Endodermal cell (in vitro differentiated cells): ENCODE measurements around the gene CCDC54. TPM values are rescaled to one million over a fixed set of nuclear protein-coding genes. Genes with fewer than 3 reads are reported as not detected.
A peak's percentile ranks its signal among the peaks of the same experiment; 100 is the strongest.

ENCODE experiments used
- DNase-seq: peaks from one replicate; pipeline ENCODE4 v3.0.0-alpha.2; 2017
- H3K27ac ChIP-seq: 2 replicates; pipeline ENCODE4 v1.5.1; 2013; ENCODE audit warnings: mild to moderate bottlenecking, low read depth, low read length, moderate library complexity
- H3K27me3 ChIP-seq: 2 replicates; pipeline ENCODE4 v1.6.1; 2013; ENCODE audit warnings: mild to moderate bottlenecking, low read length, moderate library complexity; ENCODE audit not compliant: insufficient read depth, control insufficient read depth, poor library complexity, severe bottlenecking
- H3K36me3 ChIP-seq: 2 replicates; pipeline ENCODE4 v1.7.0; 2013; ENCODE audit warnings: mild to moderate bottlenecking, low read length, moderate library complexity; ENCODE audit not compliant: control insufficient read depth, insufficient read depth
- H3K4me1 ChIP-seq: one replicate; pipeline ENCODE4 v1.7.0; 2013; ENCODE audit warnings: low read length; ENCODE audit not compliant: control insufficient read depth, insufficient read depth
- H3K4me3 ChIP-seq: 2 replicates; pipeline ENCODE4 v1.5.1; 2013; ENCODE audit warnings: mild to moderate bottlenecking, low read length, moderate library complexity
- H3K9ac ChIP-seq: 2 replicates; pipeline ENCODE4 v1.6.1; 2013; ENCODE audit warnings: mild to moderate bottlenecking, low read length, moderate library complexity; ENCODE audit not compliant: poor library complexity, severe bottlenecking; ENCODE audit errors: extremely low read depth
- H3K9me3 ChIP-seq: 2 replicates; pipeline ENCODE4 v1.6.1; 2013; ENCODE audit warnings: mild to moderate bottlenecking, low read length, moderate library complexity; ENCODE audit not compliant: control insufficient read depth
- H3K27ac Mint-ChIP-seq: 2 replicates; pipeline ENCODE4 v1.8.0; 2020; ENCODE audit warnings: mixed read lengths
- H3K27me3 Mint-ChIP-seq: 2 replicates; pipeline ENCODE4 v1.8.0; 2021; ENCODE audit warnings: mild to moderate bottlenecking, mixed read lengths; ENCODE audit not compliant: insufficient read depth
- H3K36me3 Mint-ChIP-seq: 2 replicates; pipeline ENCODE4 v1.8.0; 2020; ENCODE audit warnings: low read depth, mixed read lengths
- H3K4me1 Mint-ChIP-seq: 2 replicates; pipeline ENCODE4 v1.8.0; 2020; ENCODE audit warnings: mixed read lengths
- H3K4me3 Mint-ChIP-seq: 2 replicates; pipeline ENCODE4 v1.8.0; 2020; ENCODE audit warnings: mild to moderate bottlenecking, moderate library complexity, mixed read lengths
- H3K9me3 Mint-ChIP-seq: 2 replicates; pipeline ENCODE4 v1.8.0; 2020; ENCODE audit warnings: mild to moderate bottlenecking, mixed read lengths
- WGBS, 2 experiments: methylation state at CpG; one replicate each; pipeline versions ENCODE4 v1.1.5 to v1.1.7; 2013; ENCODE audit warnings: missing lambda C conversion rate in 2 of 2, mixed read lengths in 1 of 2; ENCODE audit not compliant: insufficient coverage in 1 of 2, insufficient read length in 1 of 2; 5-methylcytosine and 5-hydroxymethylcytosine counted together
- total RNA-seq, 2 donors: library from RNA; stranded (reverse); fragmentation: NEBNext Ultra II Directional in 1 of 2; extraction: Animal tissue kit (Norgen Biotek cat#: 25700) in 1 of 2; gene quantifications; 2 replicates in 1 of 2; 3 replicates in 1 of 2; pipeline ENCODE4 v1.2.1, GENCODE V29; 2021
- TF ChIP-seq, protein P1 (sequence below): fragments of 200-600 bp; sonication (generic); conservative IDR thresholded peaks from 2 replicates; pipeline ENCODE4 v1.5.0; 2021; ENCODE audit warnings: antibody characterized with exemption, mild to moderate bottlenecking

Gene CCDC54
- total RNA-seq, 2 donors from 2014 or later: not detected

DNA sequence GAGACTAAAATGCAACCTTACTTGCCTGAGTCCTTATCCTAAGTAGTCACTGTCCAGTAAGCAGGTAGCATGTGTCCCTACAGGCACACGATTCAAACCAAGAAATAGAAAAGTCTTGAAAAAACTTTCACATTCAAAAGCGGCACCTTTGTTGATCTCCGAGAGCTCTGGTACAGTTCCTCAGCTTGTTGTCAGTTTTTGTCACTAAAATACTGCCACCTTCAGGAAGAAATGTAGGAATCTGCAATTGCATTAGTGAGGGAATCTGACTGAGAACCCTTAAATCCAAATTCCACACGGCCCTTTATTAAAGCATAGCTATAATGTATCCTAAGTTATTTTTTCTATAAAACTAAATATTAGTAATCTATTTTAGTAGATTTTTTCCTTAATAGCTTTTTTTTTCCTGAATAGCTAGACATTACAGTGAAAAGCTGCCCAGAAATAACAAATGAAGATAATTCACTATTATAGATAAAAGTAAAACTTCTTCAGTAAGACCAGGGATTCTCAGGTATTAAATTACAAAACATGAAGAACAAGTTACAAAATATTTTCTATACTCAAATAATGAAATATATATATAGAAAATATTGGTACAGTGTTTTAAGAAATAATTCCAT is 44.0 kb downstream of the CCDC54 start:
- Mint-ChIP-seq H3K4me1 (peaks cover 2% of the 10 kb centered on the region), H3K4me3 (no peak overlapping the region), H3K27ac (no peak overlapping the region), H3K9me3 (no peaks in the 10 kb centered on the region), H3K36me3 (no peaks in the 10 kb centered on the region), H3K27me3 (no peaks in the 10 kb centered on the region)
- no peaks in the 10 kb centered on the region for H3K9me3 ChIP-seq
- H3K27me3 ChIP-seq: no peaks in the 10 kb centered on the region
- H3K4me3 ChIP-seq: no peak overlapping the region
- 13 to 23% methylated on average over 3 of the region's 4 CpGs for WGBS, 2 experiments
- H3K9ac ChIP-seq: no peak overlapping the region
- H3K27ac ChIP-seq: no peak overlapping the region
- DNase-seq: no peak
- no peaks in the 10 kb centered on the region for H3K4me1 ChIP-seq
- H3K36me3 ChIP-seq: no peaks in the 10 kb centered on the region
- TF ChIP-seq, protein P1, sequence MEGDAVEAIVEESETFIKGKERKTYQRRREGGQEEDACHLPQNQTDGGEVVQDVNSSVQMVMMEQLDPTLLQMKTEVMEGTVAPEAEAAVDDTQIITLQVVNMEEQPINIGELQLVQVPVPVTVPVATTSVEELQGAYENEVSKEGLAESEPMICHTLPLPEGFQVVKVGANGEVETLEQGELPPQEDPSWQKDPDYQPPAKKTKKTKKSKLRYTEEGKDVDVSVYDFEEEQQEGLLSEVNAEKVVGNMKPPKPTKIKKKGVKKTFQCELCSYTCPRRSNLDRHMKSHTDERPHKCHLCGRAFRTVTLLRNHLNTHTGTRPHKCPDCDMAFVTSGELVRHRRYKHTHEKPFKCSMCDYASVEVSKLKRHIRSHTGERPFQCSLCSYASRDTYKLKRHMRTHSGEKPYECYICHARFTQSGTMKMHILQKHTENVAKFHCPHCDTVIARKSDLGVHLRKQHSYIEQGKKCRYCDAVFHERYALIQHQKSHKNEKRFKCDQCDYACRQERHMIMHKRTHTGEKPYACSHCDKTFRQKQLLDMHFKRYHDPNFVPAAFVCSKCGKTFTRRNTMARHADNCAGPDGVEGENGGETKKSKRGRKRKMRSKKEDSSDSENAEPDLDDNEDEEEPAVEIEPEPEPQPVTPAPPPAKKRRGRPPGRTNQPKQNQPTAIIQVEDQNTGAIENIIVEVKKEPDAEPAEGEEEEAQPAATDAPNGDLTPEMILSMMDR: peak; percentile 86

DNA sequence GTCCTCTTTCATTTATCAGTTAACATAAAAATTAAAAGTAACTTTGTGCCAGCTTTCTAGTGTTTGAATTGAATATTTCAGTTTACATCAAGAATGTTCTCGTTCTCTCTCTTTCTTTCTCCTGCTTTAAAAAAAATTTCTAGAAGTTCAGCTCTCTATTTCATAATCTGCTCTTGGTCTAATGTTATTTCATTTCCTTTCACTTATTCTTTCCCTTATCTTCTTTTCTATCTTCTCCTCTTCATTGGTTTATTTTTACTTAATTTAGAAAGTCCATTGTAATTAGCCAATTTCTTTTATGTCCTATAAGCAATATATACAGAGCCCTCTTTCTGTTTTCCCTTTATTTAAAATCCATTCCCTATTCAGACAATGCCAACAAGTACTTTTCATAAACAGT is 44.6 kb downstream of the CCDC54 start:
- Histone ChIP-seq H3K9ac (no peak overlapping the region), H3K27me3 (no peaks in the 10 kb centered on the region), H3K36me3 (no peaks in the 10 kb centered on the region), H3K4me1 (no peaks in the 10 kb centered on the region), H3K9me3 (no peaks in the 10 kb centered on the region), H3K27ac (no peak overlapping the region), H3K4me3 (no peak overlapping the region)
- H3K9me3 Mint-ChIP-seq: no peaks in the 10 kb centered on the region
- H3K4me3 Mint-ChIP-seq: no peak overlapping the region
- no peak overlapping the region for H3K27ac Mint-ChIP-seq
- no peaks in the 10 kb centered on the region for H3K36me3 Mint-ChIP-seq
- TF ChIP-seq, protein P1: no peak
- H3K4me1 Mint-ChIP-seq: peaks cover 2% of the 10 kb centered on the region
- no peaks in the 10 kb centered on the region for H3K27me3 Mint-ChIP-seq
- WGBS, 2 experiments: 95 to 100% methylated on average over 1 of the region's 1 CpG
- DNase-seq: no peak

DNA sequence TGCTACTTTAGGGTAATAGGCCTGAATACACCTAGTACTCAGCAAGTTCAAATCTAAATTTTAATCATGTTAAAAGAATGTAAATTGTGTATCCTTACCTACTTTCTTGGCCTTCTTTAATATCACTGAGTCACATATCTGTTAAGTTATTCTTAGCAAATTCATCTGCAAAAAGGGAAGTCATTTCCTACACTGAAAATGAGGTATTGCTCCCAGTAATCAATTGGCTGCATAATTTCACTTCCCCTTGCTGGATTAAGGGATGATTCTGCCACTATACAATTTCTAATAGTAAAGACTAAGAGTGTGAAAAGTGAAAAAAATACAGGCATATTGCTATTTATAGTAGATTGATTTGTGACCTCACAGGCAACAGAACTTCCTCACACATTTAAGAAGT is 47.8 kb downstream of the CCDC54 start:
- no peak overlapping the region for H3K4me3 ChIP-seq
- H3K27me3 ChIP-seq: no peaks in the 10 kb centered on the region
- Mint-ChIP-seq H3K36me3 (no peaks in the 10 kb centered on the region), H3K4me3 (no peak overlapping the region), H3K27me3 (peaks cover 4% of the 10 kb centered on the region), H3K27ac (no peak overlapping the region), H3K9me3 (no peaks in the 10 kb centered on the region), H3K4me1 (peaks cover 2% of the 10 kb centered on the region)
- no peaks in the 10 kb centered on the region for H3K9me3 ChIP-seq
- no peaks in the 10 kb centered on the region for H3K36me3 ChIP-seq
- no peak for DNase-seq
- H3K4me1 ChIP-seq: peaks cover under 1% of the 10 kb centered on the region
- H3K9ac ChIP-seq: no peak overlapping the region
- TF ChIP-seq, protein P1: no peak
- H3K27ac ChIP-seq: no peak overlapping the region
